Stimulated activated CD4-positive, alpha-beta T cell treated with anti-CD3 and anti-CD28 coated beads, Interleukin-4, amount 100 ng/mL, for 4 hours (primary cell): Measurements from ENCODE around the gene SLC48A1.

Experiments used
- DNase-seq, 2 experiments: peaks; one replicate each; pipeline ENCODE4 v3.0.0-alpha.2; 2020

SLC48A1 gene

GRCh38 chr12:47758834-47759690, 14.0 kb upstream of the SLC48A1 start, which contains the start of gene RAPGEF3:
Gene RAPGEF3 (minus strand): TSS chr12:47758880. CDS start chr12:47758556, 324 bp downstream.
- DNase-seq: peak; percentile 60 to 73

DNA sequence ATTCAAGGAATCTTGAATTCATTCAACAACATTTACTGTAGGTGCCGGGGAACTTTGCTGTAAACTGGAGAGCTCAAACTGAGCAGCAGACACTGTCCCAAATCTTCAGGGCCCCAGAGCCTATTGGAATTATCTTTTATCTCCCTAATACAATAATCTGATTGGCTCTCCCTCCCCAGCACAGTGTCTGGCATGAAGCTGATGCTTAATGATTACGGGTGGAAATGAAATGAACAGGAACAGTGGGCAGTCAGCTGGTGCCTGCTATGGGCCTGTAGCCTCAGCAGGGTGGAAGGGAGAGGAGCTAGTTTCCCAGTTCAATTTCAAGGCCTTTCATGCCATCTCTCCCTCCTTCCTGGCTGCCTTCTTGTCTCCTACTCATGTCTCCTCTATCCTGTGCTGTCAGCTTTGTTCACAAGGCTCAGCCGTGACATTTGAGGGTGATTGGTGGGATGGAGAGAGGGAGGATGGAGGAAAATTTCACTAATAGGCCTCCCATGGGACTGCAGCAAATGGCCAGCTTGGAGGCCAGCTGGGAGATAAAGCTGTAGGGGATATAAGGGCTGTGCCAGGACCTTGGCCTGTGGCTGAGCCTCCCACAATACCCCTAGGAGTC, 10.1 kb upstream of the SLC48A1 start:
- no peak for DNase-seq

GRCh38 chr12:47763481-47764346, 9.3 kb upstream of the SLC48A1 start:
- no peak for DNase-seq

DNA sequence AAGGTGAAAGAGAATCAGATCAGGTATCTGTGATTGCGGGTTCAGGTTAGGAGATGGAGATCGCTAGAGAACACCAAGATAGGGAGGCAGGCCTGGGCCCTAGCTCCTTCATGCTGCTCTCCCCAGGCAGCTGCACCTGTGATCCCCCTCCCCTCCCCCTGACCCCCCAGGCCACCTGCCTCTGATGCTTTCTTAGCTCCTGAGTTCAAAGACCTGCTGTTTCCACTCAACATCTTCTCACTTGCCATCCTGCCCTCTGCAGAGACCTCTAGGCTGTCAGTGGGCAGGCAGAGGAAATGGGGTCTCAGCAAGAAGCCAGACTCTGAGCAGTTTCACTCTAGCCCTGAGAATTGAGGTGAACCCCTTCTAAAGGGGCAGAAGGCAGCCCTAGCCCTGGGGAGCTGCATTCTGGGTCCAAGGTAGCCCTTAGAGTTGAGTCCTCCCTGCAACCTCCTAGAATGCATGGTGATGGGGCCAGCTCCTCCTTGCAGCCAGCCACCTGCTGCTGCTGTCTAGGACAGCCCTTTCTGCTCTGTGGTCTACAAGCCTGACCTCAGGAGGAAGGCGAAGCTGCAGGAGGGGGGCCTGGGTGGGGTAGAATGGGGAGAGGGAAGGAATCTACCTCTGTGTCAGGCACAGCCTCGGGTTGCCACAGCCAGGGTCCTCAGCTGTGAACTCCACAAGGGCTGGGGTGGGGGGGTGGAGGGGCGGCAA, 6.4 kb upstream of the SLC48A1 start:
- no peak for DNase-seq

DNA sequence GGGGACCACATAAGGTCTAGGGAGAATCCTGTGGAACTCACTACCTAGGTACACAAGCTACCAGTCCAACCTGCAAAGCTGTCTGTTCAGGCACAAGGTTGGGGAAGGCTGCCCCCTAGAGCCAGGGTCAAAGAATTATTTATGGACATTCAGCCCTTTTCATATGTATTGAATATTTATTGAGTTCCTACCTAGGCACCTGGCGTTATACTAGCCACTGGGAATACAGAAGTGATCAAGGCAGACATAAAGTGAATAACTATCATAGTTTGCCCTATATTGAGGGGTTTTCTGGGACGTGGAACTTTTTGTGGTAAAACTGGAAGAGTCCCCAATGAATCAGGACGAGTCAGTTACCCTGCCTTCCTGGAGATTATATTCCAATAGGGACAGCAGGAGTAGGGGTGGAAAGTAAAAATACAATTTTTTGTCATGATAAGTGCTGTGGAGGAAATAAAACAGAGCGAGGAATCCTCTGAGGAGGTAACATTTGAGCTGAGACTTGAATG, 5.8 kb upstream of the SLC48A1 start:
- DNase-seq: peak; percentile 67 to 69

DNA sequence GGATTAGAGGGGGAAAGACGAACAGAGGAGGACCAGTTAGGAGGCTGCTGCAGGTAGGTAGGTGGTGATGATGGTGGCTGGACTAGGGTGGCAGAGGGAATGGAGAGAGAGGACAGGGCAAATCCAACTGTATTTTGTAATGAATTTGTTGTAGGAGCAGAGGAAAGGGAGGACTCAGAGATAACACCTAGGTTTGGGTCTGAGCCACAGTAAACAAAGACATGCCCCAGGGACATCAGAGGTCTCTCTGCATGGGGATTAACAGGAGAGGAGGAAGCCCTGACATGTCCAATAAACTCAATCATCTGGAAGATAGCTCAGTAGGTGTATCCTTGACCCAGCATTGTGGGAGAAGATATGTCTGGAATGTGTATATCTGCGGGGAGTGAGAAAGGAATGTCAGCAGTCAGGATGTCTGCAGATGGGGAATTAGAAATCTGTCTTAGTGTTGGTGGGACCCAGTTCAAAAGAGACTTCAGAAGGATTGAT, 4.7 kb upstream of the SLC48A1 start:
- DNase-seq: no peak

DNA sequence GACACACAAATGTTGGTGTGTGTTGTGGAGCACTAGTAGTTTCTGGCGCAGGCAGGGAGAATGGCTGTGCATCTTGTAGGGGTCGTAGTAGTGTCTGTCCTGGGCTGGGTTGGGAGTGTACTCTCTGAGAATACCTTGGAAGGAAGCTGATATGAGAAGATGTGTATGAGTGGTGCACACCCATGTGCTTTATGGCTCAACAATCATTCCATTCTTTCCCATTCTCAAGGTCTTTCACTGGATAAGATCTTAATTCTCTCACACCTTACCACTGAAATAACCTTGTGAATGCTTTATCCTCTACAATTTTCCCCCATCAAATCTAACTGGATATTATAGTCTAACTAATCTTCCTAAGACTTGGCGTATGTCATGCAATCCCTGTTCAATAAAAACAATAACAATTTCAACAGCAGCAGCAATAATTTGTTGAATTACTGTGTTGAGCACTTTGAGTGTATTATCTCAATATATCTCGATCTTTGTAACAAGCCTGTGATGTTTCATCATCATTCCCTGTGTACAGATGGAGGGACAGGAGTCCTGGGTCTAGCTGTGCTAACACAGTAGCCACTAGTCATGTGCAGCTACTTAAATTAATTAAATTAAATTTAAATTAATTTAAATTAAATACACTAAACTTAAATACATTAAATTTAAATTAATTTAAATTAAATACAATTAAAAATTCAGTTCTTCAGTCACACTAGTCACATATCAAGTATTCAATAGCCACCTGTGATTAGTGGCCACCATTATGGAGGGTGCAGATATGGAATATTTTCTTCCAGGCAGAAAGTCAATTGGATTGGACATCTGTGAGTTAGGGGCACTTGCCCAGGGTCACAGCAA, 3.6 kb upstream of the SLC48A1 start:
- no peak for DNase-seq

GRCh38 chr12:47770086-47770726, 2.8 kb upstream of the SLC48A1 start:
- DNase-seq: no peak

- DNase-seq: no peak
These were observed 1.7 kb upstream of the SLC48A1 start for GRCh38 chr12:47771304-47771703.

DNA sequence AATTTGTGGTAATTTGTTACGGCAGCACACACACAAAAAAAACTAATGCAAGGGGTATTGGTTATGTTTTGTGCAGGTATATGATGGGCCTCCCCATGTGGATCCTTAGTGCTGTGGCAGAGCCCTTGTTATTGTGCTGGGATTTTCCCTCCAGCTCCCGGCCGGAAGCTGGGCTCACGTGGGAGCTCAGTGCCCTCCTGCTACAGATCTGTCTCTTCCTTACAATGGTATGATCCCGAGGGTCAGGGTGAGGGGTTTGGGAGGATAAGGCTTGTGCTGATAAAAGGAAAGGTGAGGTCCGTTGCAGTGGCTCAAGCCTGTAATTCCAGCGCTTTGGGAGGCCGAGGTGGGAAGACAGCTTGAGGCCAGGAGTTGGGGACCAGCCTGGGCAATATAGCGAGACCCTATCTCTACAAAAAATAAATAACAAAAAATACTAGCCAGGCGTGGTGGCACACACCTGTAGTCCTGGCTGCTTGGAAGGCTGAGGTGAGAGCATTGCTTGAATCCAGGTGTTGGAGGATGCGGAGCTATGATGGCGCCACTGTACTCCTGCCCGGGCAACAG, 861 bp upstream of the SLC48A1 start:
- no peak for DNase-seq

DNA sequence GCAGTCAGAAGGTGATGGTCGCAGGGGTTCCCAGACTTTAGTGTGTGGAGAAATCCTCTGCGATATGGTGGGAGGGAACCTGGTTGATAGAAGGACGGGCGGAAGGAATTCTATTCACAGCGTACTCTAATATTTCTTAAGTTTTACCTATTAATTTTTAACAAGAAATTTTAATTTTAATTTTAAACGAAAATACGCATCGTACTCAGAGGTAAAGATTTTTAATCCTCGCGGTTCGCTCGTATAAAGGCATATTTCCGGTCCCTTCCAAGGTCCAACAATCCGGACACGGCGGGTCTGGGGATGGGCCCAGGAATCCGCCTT, 338 bp upstream of the SLC48A1 start:
- DNase-seq: no peak

DNA sequence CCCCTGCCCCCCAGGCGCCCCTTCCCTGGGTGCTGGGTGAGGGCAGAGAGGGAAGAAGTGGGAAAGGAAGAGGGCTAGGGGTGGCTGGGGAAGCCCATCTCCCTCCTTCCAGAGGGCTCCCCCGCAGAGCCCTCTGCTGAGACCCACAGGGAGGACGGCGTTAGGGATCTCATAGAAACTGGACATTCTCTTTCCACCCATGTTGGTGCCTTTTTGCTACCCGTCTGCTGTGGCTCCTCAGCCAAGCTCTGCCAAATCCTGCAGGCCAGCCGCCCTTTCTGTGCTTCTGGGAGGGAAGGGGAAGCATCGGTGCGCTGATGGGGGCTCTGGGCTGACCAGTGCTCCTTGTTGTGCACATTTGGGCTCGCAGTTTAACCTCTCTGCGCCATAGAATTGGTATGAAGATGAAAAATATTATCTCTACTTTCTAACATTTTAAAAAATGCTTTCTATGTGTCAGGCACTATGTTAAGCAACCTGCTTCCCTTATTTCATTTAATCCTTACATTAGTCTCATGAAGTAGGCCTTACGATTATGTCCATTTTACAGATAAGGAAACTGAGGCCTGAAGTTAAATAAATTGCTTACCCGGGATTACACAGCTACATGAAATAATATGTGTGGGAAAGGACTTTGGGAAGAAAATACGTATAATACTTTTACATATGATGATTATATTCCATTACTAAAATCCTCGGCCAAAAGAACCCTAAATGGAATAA, 981 bp downstream of the SLC48A1 start:
- no peak for DNase-seq

- no peak for DNase-seq
These were observed 1.6 kb downstream of the SLC48A1 start for GRCh38 chr12:47774663-47775062.

- DNase-seq: no peak
These were observed 2.3 kb downstream of the SLC48A1 start for GRCh38 chr12:47775100-47775911.

- no peak for DNase-seq
These were observed 3.6 kb downstream of the SLC48A1 start for GRCh38 chr12:47776471-47777143.

DNA sequence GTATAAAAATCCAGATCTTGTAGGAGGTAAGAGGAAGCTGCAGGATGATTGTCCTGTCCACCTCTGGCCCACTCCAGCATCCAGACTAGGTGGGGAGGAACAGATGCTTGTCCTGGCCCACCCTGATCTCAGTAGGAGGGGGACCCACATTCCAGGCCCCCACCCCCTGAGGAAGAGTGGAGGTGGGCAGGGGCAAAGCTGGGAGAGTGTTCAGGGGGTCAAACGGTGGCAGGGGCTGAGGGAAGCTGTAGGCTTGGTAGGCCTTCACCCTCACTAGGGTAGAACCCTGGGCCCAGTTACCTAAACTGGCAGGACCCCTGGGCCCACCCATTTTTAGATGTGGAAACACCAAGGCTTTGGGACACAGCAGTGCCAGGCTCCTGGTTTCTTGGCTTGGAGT, 4.1 kb downstream of the SLC48A1 start:
- DNase-seq: no peak

DNA sequence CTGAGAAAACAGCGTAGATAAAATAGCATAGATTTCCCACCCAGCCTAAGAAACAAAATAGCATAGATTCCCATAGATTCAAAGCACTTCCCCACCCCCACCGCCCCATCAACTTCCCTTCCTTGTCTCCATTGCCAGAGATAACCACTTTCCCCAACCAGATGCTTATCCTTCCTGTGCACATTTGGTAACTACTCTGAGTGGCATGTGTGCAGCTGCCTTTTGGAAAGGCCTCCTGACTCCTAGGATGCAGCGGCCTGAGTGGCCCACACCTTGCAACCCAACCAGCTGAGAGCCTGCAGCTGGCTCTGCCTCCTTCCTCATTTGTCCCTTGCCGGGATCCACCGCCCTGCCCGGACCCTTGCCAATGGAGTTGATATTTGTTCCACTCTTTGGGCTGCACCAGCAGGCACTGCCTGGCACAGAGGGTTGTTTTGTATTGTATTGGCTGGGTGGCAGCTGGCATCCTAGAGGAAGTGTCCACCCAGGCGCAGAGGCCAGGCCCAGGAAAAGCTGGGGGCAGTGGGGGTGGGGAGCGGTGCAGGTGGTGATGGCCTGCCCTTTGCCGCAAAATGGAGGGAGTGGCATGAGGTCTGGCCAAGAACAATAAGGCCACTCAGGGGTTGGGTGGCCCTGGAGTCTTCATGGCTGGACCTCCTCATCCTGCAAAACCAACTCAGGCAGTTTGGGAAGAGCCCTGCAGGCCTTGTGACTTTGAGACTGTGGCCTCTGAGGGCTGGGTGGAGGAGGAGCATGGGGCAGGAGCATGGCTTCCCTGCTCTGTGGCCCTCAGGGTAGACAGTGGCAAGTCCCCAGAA, 4.9 kb downstream of the SLC48A1 start:
- DNase-seq: no peak
